ENCODE results near the gene AUTS2.

Gene AUTS2

GRCh38 chr7:69703099-69703498 is 104.8 kb downstream of the AUTS2 start:
- Histone ChIP-seq H3K27me3 (ENCODE audit: insufficient read depth, poor library complexity, severe bottlenecking) (no peaks in the 10 kb centered on the region), H3K27ac (replicated peaks) (no peak overlapping the region), H3K4me3 (replicated peaks; ENCODE audit: insufficient read depth, low read length) (no peak overlapping the region)
- DNase-seq (ENCODE audit: low read depth in 1 of 2, low spot score in 1 of 2): no peak
- TF ChIP-seq GABPA (IDR thresholded peaks at IDR 0.05; ENCODE audit: low read depth): no peak
- TF ChIP-seq SPI1 (IDR thresholded peaks at IDR 0.05; ENCODE audit: borderline replicate concordance, low read depth): no peak
- no peak for TF ChIP-seq REST (IDR thresholded peaks at IDR 0.05; ENCODE audit: insufficient replicate concordance, low read depth)
- TF ChIP-seq, protein P1, sequence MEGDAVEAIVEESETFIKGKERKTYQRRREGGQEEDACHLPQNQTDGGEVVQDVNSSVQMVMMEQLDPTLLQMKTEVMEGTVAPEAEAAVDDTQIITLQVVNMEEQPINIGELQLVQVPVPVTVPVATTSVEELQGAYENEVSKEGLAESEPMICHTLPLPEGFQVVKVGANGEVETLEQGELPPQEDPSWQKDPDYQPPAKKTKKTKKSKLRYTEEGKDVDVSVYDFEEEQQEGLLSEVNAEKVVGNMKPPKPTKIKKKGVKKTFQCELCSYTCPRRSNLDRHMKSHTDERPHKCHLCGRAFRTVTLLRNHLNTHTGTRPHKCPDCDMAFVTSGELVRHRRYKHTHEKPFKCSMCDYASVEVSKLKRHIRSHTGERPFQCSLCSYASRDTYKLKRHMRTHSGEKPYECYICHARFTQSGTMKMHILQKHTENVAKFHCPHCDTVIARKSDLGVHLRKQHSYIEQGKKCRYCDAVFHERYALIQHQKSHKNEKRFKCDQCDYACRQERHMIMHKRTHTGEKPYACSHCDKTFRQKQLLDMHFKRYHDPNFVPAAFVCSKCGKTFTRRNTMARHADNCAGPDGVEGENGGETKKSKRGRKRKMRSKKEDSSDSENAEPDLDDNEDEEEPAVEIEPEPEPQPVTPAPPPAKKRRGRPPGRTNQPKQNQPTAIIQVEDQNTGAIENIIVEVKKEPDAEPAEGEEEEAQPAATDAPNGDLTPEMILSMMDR (IDR thresholded peaks at IDR 0.05; ENCODE audit: insufficient read depth, low read length): no peak
- TF ChIP-seq POLR2AphosphoS5 (IDR thresholded peaks at IDR 0.05; ENCODE audit: low read depth): no peak

GRCh38 chr7:69706070-69706469 is 107.8 kb downstream of the AUTS2 start:
- Histone ChIP-seq H3K27me3 (ENCODE audit: insufficient read depth, poor library complexity, severe bottlenecking) (no peaks in the 10 kb centered on the region), H3K27ac (replicated peaks) (no peak overlapping the region), H3K4me3 (replicated peaks; ENCODE audit: insufficient read depth, low read length) (no peak overlapping the region)
- DNase-seq (ENCODE audit: low read depth in 1 of 2, low spot score in 1 of 2): no peak
- TF ChIP-seq SPI1 (IDR thresholded peaks at IDR 0.05; ENCODE audit: borderline replicate concordance, low read depth): no peak
- TF ChIP-seq POLR2AphosphoS5 (IDR thresholded peaks at IDR 0.05; ENCODE audit: low read depth): no peak
- TF ChIP-seq, protein P1 (IDR thresholded peaks at IDR 0.05; ENCODE audit: insufficient read depth, low read length): no peak
- TF ChIP-seq REST (IDR thresholded peaks at IDR 0.05; ENCODE audit: insufficient replicate concordance, low read depth): no peak
- no peak for TF ChIP-seq GABPA (IDR thresholded peaks at IDR 0.05; ENCODE audit: low read depth)

- H3K4me3 ChIP-seq (replicated peaks; ENCODE audit: insufficient read depth, low read length): no peak overlapping the region
- H3K27ac ChIP-seq (replicated peaks): no peak overlapping the region
- TF ChIP-seq, protein P1 (IDR thresholded peaks at IDR 0.05; ENCODE audit: insufficient read depth, low read length): no peak
- no peak for TF ChIP-seq GABPA (IDR thresholded peaks at IDR 0.05; ENCODE audit: low read depth)
- TF ChIP-seq POLR2AphosphoS5 (IDR thresholded peaks at IDR 0.05; ENCODE audit: low read depth): no peak
- no peak for TF ChIP-seq SPI1 (IDR thresholded peaks at IDR 0.05; ENCODE audit: borderline replicate concordance, low read depth)
- no peak for TF ChIP-seq REST (IDR thresholded peaks at IDR 0.05; ENCODE audit: insufficient replicate concordance, low read depth)
- no peaks in the 10 kb centered on the region for H3K27me3 ChIP-seq (ENCODE audit: insufficient read depth, poor library complexity, severe bottlenecking)
- peak in 1 of 2 experiments; percentile 30 for DNase-seq (ENCODE audit: low read depth in 1 of 2, low spot score in 1 of 2)
Observed at GRCh38 chr7:69708857-69709256, 110.6 kb downstream of the AUTS2 start.

Data from HL-60 (cell line).